ENCODE results near the gene NHLRC2. TPM values are rescaled to one million over a fixed set of nuclear protein-coding genes. Genes with fewer than 3 reads are reported as not detected.

Gene NHLRC2
- total RNA-seq, 1 donor, result 12.1 TPM

GRCh38 chr10:113858541-113858940 lies 4.1 kb downstream of the NHLRC2 start:
- DNase-seq (ENCODE audit: low read depth in 2 of 3, low spot score in 2 of 3), result no peak

GRCh38 chr10:113859261-113859660 lies 4.8 kb downstream of the NHLRC2 start:
- DNase-seq (ENCODE audit: low read depth in 2 of 3, low spot score in 2 of 3), result no peak

- DNase-seq (ENCODE audit: low read depth in 2 of 3, low spot score in 2 of 3), result peak in 1 of 3 donors; percentile 22
Observed at GRCh38 chr10:113865901-113866300, 11.4 kb downstream of the NHLRC2 start.

- no peak for DNase-seq (ENCODE audit: low read depth in 2 of 3, low spot score in 2 of 3)
Observed at GRCh38 chr10:113866551-113867394, 12.3 kb downstream of the NHLRC2 start.

- DNase-seq (ENCODE audit: low read depth in 2 of 3, low spot score in 2 of 3), result no peak
Observed at GRCh38 chr10:113867904-113868303, 13.4 kb downstream of the NHLRC2 start.

GRCh38 chr10:113869789-113870188 lies 15.3 kb downstream of the NHLRC2 start:
- no peak for DNase-seq (ENCODE audit: low read depth in 2 of 3, low spot score in 2 of 3)

GRCh38 chr10:113872139-113873030 lies 17.9 kb downstream of the NHLRC2 start:
- DNase-seq (ENCODE audit: low read depth in 2 of 3, low spot score in 2 of 3), result peak in 1 of 3 donors; percentile 11

- no peak for DNase-seq (ENCODE audit: low read depth in 2 of 3, low spot score in 2 of 3)
Observed at GRCh38 chr10:113875212-113875611, 20.8 kb downstream of the NHLRC2 start.

- no peak for DNase-seq (ENCODE audit: low read depth in 2 of 3, low spot score in 2 of 3)
Observed at GRCh38 chr10:113876461-113876860, 22.0 kb downstream of the NHLRC2 start.

GRCh38 chr10:113879691-113880090 lies 25.2 kb downstream of the NHLRC2 start:
- no peak for DNase-seq (ENCODE audit: low read depth in 2 of 3, low spot score in 2 of 3)

- no peak for DNase-seq (ENCODE audit: low read depth in 2 of 3, low spot score in 2 of 3)
Observed at GRCh38 chr10:113880236-113880635, 25.8 kb downstream of the NHLRC2 start.

GRCh38 chr10:113882240-113882639 lies 27.8 kb downstream of the NHLRC2 start:
- no peak for DNase-seq (ENCODE audit: low read depth in 2 of 3, low spot score in 2 of 3)

GRCh38 chr10:113889911-113890310 lies 35.5 kb downstream of the NHLRC2 start:
- no peak for DNase-seq (ENCODE audit: low read depth in 2 of 3, low spot score in 2 of 3)

- no peak for DNase-seq (ENCODE audit: low read depth in 2 of 3, low spot score in 2 of 3)
Observed at GRCh38 chr10:113890769-113891168, 36.3 kb downstream of the NHLRC2 start.

GRCh38 chr10:113891476-113891875 lies 37.0 kb downstream of the NHLRC2 start:
- no peak for DNase-seq (ENCODE audit: low read depth in 2 of 3, low spot score in 2 of 3)

GRCh38 chr10:113893570-113893969 lies 39.1 kb downstream of the NHLRC2 start:
- no peak for DNase-seq (ENCODE audit: low read depth in 2 of 3, low spot score in 2 of 3)

- DNase-seq (ENCODE audit: low read depth in 2 of 3, low spot score in 2 of 3), result no peak
Observed at GRCh38 chr10:113894581-113894980, 40.1 kb downstream of the NHLRC2 start.

GRCh38 chr10:113895018-113895417 lies 40.6 kb downstream of the NHLRC2 start:
- DNase-seq (ENCODE audit: low read depth in 2 of 3, low spot score in 2 of 3), result no peak

- DNase-seq (ENCODE audit: low read depth in 2 of 3, low spot score in 2 of 3), result no peak
Observed at GRCh38 chr10:113897693-113898618, 43.5 kb downstream of the NHLRC2 start.

GRCh38 chr10:113899952-113900598 lies 45.6 kb downstream of the NHLRC2 start:
- DNase-seq (ENCODE audit: low read depth in 2 of 3, low spot score in 2 of 3), result no peak
